HCT116 (cell line): ENCODE data around the gene CNDP2. TPM values are rescaled to one million over a fixed set of nuclear protein-coding genes. Genes with fewer than 3 reads are reported as not detected.

Experiments used
- ATAC-seq: fragments of 200-7000 bp; cut with Tn5 transposase; 2 replicates; pipeline ENCODE4 v1.9.1; 2020; ENCODE audit warnings: mild to moderate bottlenecking, moderate library complexity
- BruUV-seq: library from RNA; stranded (reverse); fragments of 400-500 nt; replicated peaks from 2 replicates; lab custom pipeline; 2021; lab: Mats Ljungman, UMichigan
- CTCF ChIA-PET: fragments of 300-600 bp; sonication (Branson Sonifier 250); formaldehyde crosslinking; loops from one replicate; lab custom pipeline; 2021; ENCODE audit warnings: antibody characterized with exemption; lab: Charles Lee
- POLR2A ChIA-PET: fragments of 300-600, 350-600 bp; sonication (Branson Sonifier 250); formaldehyde crosslinking; loops from one replicate; lab custom pipeline; 2021; ENCODE audit warnings: antibody characterized with exemption; lab: Charles Lee
- RAD21 ChIA-PET, 2 experiments: fragments of 300-600 bp; sonication (Branson Sonifier 250); formaldehyde crosslinking; loops; one replicate each; lab custom pipeline; 2023; ENCODE audit warnings: low total read pairs in 2 of 2; ENCODE audit not compliant: uncharacterized antibody in 2 of 2, unreplicated experiment in 2 of 2, low non-redundant PET in 1 of 2; lab: Charles Lee
- DNase-seq: peaks from one replicate; pipeline ENCODE4 v3.0.0-alpha.2; 2010; ENCODE audit warnings: low read depth, low spot score
- H2AFZ ChIP-seq: fragments of 200-600 bp; shearing (Covaris generic), sonication (generic); 2 replicates; pipeline ENCODE4 v1.6.1; 2017; ENCODE audit warnings: low read depth, mixed run types, mixed read lengths, antibody characterized with exemption, low read length; ENCODE audit not compliant: poor library complexity, severe bottlenecking
- H3K27ac ChIP-seq: 2 replicates; pipeline ENCODE4 v1.5.1; 2012; ENCODE audit warnings: low read depth, low read length
- H3K27me3 ChIP-seq: fragments of 200-600 bp; sonication (generic); 2 replicates; pipeline ENCODE4 v1.6.1; 2016; ENCODE audit warnings: mixed run types, low read length, mixed read lengths; ENCODE audit not compliant: insufficient read depth
- H3K36me3 ChIP-seq, 2 experiments: fragments of 200-500 bp in 1 of 2; fragments of 200-600 bp in 1 of 2; sonication (Bioruptor generic) in 1 of 2; sonication (generic) in 1 of 2; 2 replicates each; pipeline versions ENCODE4 v1.5.1 to v1.6.1; 2014 to 2016; ENCODE audit warnings: low read length in 2 of 2, inconsistent platforms in 1 of 2, mixed read lengths in 1 of 2, mixed run types in 1 of 2; ENCODE audit not compliant: insufficient read depth in 2 of 2, control insufficient read depth in 1 of 2
- H3K4me1 ChIP-seq, 2 experiments: fragments of 200-600 bp in 1 of 2; sonication (generic) in 1 of 2; 2 replicates each; pipeline versions ENCODE4 v1.5.1 to v1.6.1; 2012 to 2017; ENCODE audit warnings: low read length in 2 of 2, inconsistent platforms in 1 of 2, mild to moderate bottlenecking in 1 of 2, mixed read lengths in 1 of 2, mixed run types in 1 of 2, moderate library complexity in 1 of 2; ENCODE audit not compliant: insufficient read depth in 2 of 2, control insufficient read depth in 1 of 2
- H3K4me2 ChIP-seq: fragments of 200-600 bp; sonication (generic); 2 replicates; pipeline ENCODE4 v1.6.1; 2017; ENCODE audit warnings: mixed run types, low read length, mixed read lengths
- H3K4me3 ChIP-seq, 2 experiments: fragments of 200-600 bp in 1 of 2; sonication (generic) in 1 of 2; replicated peaks in 1 of 2; 2 replicates each; pipeline ENCODE4 v1.5.1; 2011 to 2016; ENCODE audit warnings: low read length in 2 of 2, control low read depth in 1 of 2, low read depth in 1 of 2, mild to moderate bottlenecking in 1 of 2, mixed read lengths in 1 of 2, mixed run types in 1 of 2
- H3K79me2 ChIP-seq: fragments of 200-600 bp; sonication (generic); 2 replicates; pipeline ENCODE4 v1.6.1; 2017; ENCODE audit warnings: mild to moderate bottlenecking, mixed run types, low read length, moderate library complexity, mixed read lengths; ENCODE audit not compliant: insufficient read depth
- H3K9ac ChIP-seq: fragments of 200-600 bp; sonication (generic); 2 replicates; pipeline ENCODE4 v1.6.1; 2016; ENCODE audit warnings: low read length, mixed read lengths
- H3K9me2 ChIP-seq: fragments of 200-600 bp; sonication (generic), shearing (Covaris generic); 2 replicates; pipeline ENCODE4 v1.6.1; 2017; ENCODE audit warnings: mixed run types, mild to moderate bottlenecking, moderate library complexity; ENCODE audit not compliant: insufficient read depth
- H3K9me3 ChIP-seq, 2 experiments: fragments of 200-500 bp in 1 of 2; fragments of 200-600 bp in 1 of 2; sonication (Bioruptor generic) in 1 of 2; sonication (generic) in 1 of 2; 2 replicates each; pipeline ENCODE4 v1.6.1; 2014 to 2017; ENCODE audit warnings: low read length in 2 of 2, mixed read lengths in 2 of 2, inconsistent platforms in 1 of 2, low read depth in 1 of 2, mild to moderate bottlenecking in 1 of 2, mixed run types in 1 of 2, moderate library complexity in 1 of 2; ENCODE audit not compliant: control insufficient read depth in 1 of 2, insufficient read depth in 1 of 2
- H4K20me1 ChIP-seq: fragments of 200-600 bp; sonication (generic), shearing (Covaris generic); 2 replicates; pipeline ENCODE4 v1.6.1; 2017; ENCODE audit warnings: mixed run types, mild to moderate bottlenecking, moderate library complexity; ENCODE audit not compliant: insufficient read depth
- CBX3 ChIP-seq: IDR thresholded peaks from 2 replicates; pipeline ENCODE4 v1.6.1; 2012; ENCODE audit warnings: low read depth
- EZH2 ChIP-seq: fragments of 200-600 bp; sonication (generic); IDR thresholded peaks from 2 replicates; pipeline ENCODE4 v1.6.1; 2017; ENCODE audit warnings: antibody characterized with exemption, mixed run types
- FOSL1 ChIP-seq: IDR thresholded peaks from 2 replicates; pipeline ENCODE4 v1.6.1; 2012; ENCODE audit warnings: low read depth
- JUND ChIP-seq: IDR thresholded peaks from 2 replicates; pipeline ENCODE4 v1.6.1; 2012
- POLR2AphosphoS5 ChIP-seq: IDR thresholded peaks from 2 replicates; pipeline ENCODE4 v1.6.1; 2011; ENCODE audit warnings: mild to moderate bottlenecking, low read depth, low read length, moderate library complexity
- TCF7L2 ChIP-seq: IDR thresholded peaks from 2 replicates; pipeline ENCODE4 v1.7.0; 2011; ENCODE audit warnings: borderline replicate concordance, inconsistent platforms; ENCODE audit not compliant: insufficient read depth, insufficient read length; ENCODE audit errors: extremely low read depth
- YY1 ChIP-seq: IDR thresholded peaks from 2 replicates; pipeline ENCODE4 v1.6.1; 2011; ENCODE audit warnings: low read length, low read depth, moderate library complexity, mild to moderate bottlenecking; ENCODE audit not compliant: insufficient replicate concordance; ENCODE audit errors: extremely low read depth
- intact Hi-C: fragments of 100-400 bp; cut with micrococcal nuclease; formaldehyde crosslinking; loops from 2 replicates; pipeline ENCODE4 v1.10.0; 2022
- total RNA-seq: library from RNA; stranded (reverse); gene quantifications from one replicate; pipeline ENCODE4 v1.2.1, GENCODE V29; 2021; ENCODE audit not compliant: unreplicated experiment
- TF ChIP-seq, protein P1 (sequence below): IDR thresholded peaks from 2 replicates; pipeline ENCODE4 v1.6.1; 2012
- TF ChIP-seq, protein P2 (sequence below), 3 experiments: fragments of 200-600 bp in 1 of 3; sonication (generic) in 1 of 3; IDR thresholded peaks in 2 of 3; conservative IDR thresholded peaks in 1 of 3; 2 replicates each; pipeline ENCODE4 v1.5.1; 2012 to 2017; ENCODE audit warnings: low read depth in 2 of 3, low read length in 2 of 3, antibody characterized with exemption in 1 of 3, borderline replicate concordance in 1 of 3, control low read depth in 1 of 3, mild to moderate bottlenecking in 1 of 3, mixed read lengths in 1 of 3, mixed run types in 1 of 3, moderate library complexity in 1 of 3; ENCODE audit not compliant: insufficient read depth in 1 of 3
- TF ChIP-seq, protein P3 (sequence below): IDR thresholded peaks from 2 replicates; pipeline ENCODE4 v1.6.1; 2012
- TF ChIP-seq, protein P4 (sequence below): IDR thresholded peaks from 2 replicates; pipeline ENCODE4 v1.6.1; 2011; ENCODE audit warnings: mild to moderate bottlenecking, low read length, moderate library complexity; ENCODE audit not compliant: insufficient replicate concordance; ENCODE audit errors: extremely low read depth

Gene CNDP2
- total RNA-seq, 1 experiment from 2014 or later, result 112 TPM

DNA sequence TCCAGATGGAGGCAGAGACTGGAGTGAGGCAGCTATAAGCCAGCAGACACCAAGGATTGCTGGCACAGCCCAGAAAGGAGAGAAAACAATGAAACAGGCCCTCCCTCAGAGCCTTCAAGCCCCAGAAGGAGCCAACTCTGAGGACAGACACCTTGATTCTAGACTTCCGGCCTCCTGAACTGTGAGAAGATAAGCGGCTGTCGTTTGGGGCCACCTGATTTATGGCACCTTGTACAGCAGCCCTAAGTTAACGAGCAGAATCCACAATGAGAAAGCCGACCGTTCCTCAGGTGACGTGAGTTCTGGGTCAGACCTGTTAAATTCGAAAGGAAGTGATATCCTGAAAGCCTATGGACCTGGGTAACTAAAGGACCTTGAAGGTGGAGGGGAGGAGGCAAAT lies 7.3 kb upstream of the CNDP2 start:
- H3K4me2 ChIP-seq, result no peak overlapping the region
- H3K4me1 ChIP-seq, result no peaks in the 10 kb centered on the region
- H3K27ac ChIP-seq, result no peak overlapping the region
- no peak overlapping the region for H3K4me3 ChIP-seq
- H3K9me2 ChIP-seq, result no peaks in the 10 kb centered on the region
- no peak for DNase-seq
- no peaks in the 10 kb centered on the region for H3K27me3 ChIP-seq
- no peak overlapping the region for H2AFZ ChIP-seq
- no peaks in the 10 kb centered on the region; a peak in 1 of 4 replicates for H3K9me3 ChIP-seq
- H3K79me2 ChIP-seq, result no peaks in the 10 kb centered on the region
- H4K20me1 ChIP-seq, result no peaks in the 10 kb centered on the region
- ChIA-PET CTCF (no interaction called here), POLR2A (no interaction called here), RAD21 (no interaction called here)
- no peak overlapping the region for H3K9ac ChIP-seq
- no TSS peak for BruUV-seq
- no peak for ATAC-seq
- H3K36me3 ChIP-seq, result no peaks in the 10 kb centered on the region
- TF ChIP-seq TCF7L2 (no peak), CBX3 (no peak), YY1 (no peak)
- TF ChIP-seq, protein P1, sequence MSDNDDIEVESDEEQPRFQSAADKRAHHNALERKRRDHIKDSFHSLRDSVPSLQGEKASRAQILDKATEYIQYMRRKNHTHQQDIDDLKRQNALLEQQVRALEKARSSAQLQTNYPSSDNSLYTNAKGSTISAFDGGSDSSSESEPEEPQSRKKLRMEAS, result no peak
- TF ChIP-seq, protein P2, sequence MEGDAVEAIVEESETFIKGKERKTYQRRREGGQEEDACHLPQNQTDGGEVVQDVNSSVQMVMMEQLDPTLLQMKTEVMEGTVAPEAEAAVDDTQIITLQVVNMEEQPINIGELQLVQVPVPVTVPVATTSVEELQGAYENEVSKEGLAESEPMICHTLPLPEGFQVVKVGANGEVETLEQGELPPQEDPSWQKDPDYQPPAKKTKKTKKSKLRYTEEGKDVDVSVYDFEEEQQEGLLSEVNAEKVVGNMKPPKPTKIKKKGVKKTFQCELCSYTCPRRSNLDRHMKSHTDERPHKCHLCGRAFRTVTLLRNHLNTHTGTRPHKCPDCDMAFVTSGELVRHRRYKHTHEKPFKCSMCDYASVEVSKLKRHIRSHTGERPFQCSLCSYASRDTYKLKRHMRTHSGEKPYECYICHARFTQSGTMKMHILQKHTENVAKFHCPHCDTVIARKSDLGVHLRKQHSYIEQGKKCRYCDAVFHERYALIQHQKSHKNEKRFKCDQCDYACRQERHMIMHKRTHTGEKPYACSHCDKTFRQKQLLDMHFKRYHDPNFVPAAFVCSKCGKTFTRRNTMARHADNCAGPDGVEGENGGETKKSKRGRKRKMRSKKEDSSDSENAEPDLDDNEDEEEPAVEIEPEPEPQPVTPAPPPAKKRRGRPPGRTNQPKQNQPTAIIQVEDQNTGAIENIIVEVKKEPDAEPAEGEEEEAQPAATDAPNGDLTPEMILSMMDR (IDR thresholded peaks at IDR 0.05 in 2 of 3, conservative IDR thresholded peaks at IDR 0.05 in 1 of 3; ENCODE audit: borderline replicate concordance in 1 of 3, insufficient read depth in 1 of 3, low read depth in 2 of 3, low read length in 2 of 3), result no peak
- TF ChIP-seq, protein P3, sequence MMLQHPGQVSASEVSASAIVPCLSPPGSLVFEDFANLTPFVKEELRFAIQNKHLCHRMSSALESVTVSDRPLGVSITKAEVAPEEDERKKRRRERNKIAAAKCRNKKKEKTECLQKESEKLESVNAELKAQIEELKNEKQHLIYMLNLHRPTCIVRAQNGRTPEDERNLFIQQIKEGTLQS, result no peak
- intact Hi-C loops, result no loop called here

DNA sequence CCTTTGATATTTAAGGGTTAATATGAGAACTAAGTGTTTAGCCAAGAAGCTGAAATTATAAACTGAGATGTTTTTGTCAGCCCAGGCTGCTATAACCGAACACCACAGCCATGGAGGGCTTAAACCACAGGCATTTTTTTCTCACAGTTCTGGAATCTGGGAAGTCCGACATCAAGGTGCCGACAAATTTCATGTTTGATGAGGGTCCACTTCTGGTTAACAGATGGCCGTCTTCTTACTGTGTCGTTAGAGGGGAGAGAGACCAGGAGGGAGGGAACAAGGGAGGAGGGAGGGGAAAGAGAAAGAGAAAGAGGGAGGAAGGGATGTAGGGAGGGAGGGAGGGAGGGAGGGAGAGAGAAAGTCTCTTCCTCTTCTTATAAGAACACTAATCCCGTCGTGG lies 6.5 kb upstream of the CNDP2 start:
- Histone ChIP-seq H3K4me3 (no peak overlapping the region), H3K9me2 (no peaks in the 10 kb centered on the region), H3K4me2 (no peak overlapping the region), H3K9me3 (no peaks in the 10 kb centered on the region; a peak in 1 of 4 replicates), H3K79me2 (no peaks in the 10 kb centered on the region), H3K27me3 (no peaks in the 10 kb centered on the region), H3K4me1 (no peaks in the 10 kb centered on the region), H3K27ac (no peak overlapping the region), H4K20me1 (no peaks in the 10 kb centered on the region), H3K36me3 (no peaks in the 10 kb centered on the region), H3K9ac (no peak overlapping the region), H2AFZ (no peak overlapping the region)
- DNase-seq, result no peak
- RAD21 ChIA-PET, result no interaction called here
- intact Hi-C loops, result loop anchor here (5.0 to 10.0 kb wide), 2 partner anchors 105 to 197 kb away; partner anchors contain the start of genes CYB5A and ZNF407
- POLR2A ChIA-PET, result no interaction called here
- no TSS peak for BruUV-seq
- no peak for ATAC-seq
- CTCF ChIA-PET, result no interaction called here
- TF ChIP-seq POLR2AphosphoS5, result no peak
- no peak for TF ChIP-seq FOSL1
- TF ChIP-seq EZH2, result no peak
- TF ChIP-seq TCF7L2, result no peak
- TF ChIP-seq, protein P4, sequence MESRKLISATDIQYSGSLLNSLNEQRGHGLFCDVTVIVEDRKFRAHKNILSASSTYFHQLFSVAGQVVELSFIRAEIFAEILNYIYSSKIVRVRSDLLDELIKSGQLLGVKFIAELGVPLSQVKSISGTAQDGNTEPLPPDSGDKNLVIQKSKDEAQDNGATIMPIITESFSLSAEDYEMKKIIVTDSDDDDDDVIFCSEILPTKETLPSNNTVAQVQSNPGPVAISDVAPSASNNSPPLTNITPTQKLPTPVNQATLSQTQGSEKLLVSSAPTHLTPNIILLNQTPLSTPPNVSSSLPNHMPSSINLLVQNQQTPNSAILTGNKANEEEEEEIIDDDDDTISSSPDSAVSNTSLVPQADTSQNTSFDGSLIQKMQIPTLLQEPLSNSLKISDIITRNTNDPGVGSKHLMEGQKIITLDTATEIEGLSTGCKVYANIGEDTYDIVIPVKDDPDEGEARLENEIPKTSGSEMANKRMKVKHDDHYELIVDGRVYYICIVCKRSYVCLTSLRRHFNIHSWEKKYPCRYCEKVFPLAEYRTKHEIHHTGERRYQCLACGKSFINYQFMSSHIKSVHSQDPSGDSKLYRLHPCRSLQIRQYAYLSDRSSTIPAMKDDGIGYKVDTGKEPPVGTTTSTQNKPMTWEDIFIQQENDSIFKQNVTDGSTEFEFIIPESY, result no peak
- TF ChIP-seq JUND, result no peak
